Stimulated activated CD4-positive, alpha-beta T cell treated with anti-CD3 and anti-CD28 coated beads, TNF-alpha, amount 100 ng/mL, for 24 hours (primary cell): ENCODE results near the gene C22orf39.
"Not testable (repeated sequence)": the region's sequence is repeated elsewhere in the genome, so short reads cannot be mapped to it uniquely, and the experiment has no call there.

ENCODE experiments used
- DNase-seq, 3 experiments: peaks; one replicate each; pipeline ENCODE4 v3.0.0-alpha.2; 2020; ENCODE audit warnings: low read depth in 3 of 3

The C22orf39 gene

GRCh38 chr22:19453718-19454117, 6.2 kb upstream of the C22orf39 start:
- no peak for DNase-seq

GRCh38 chr22:19451570-19451969, 4.1 kb upstream of the C22orf39 start:
- no peak for DNase-seq

- no peak for DNase-seq
Observed at GRCh38 chr22:19450363-19451175, 3.1 kb upstream of the C22orf39 start.

- DNase-seq, result no peak
Observed at GRCh38 chr22:19449422-19449767, 1.9 kb upstream of the C22orf39 start.

- DNase-seq, result peak in 1 of 3 experiments; percentile 48
Observed at GRCh38 chr22:19448739-19449421, 1.4 kb upstream of the C22orf39 start.

GRCh38 chr22:19448076-19448607, 631 bp upstream of the C22orf39 start:
- DNase-seq, result no peak

GRCh38 chr22:19446603-19447329, 745 bp downstream of the C22orf39 start:
- DNase-seq, result no peak

- not testable (repeated sequence) for DNase-seq
Observed at GRCh38 chr22:19445279-19445982, 2.1 kb downstream of the C22orf39 start.

GRCh38 chr22:19443544-19444211, 3.8 kb downstream of the C22orf39 start:
- DNase-seq, result no peak

GRCh38 chr22:19442166-19442565, 5.3 kb downstream of the C22orf39 start:
- DNase-seq, result no peak

- DNase-seq, result no peak
Observed at GRCh38 chr22:19440411-19441195, 6.9 kb downstream of the C22orf39 start.

GRCh38 chr22:19438298-19438697, 9.2 kb downstream of the C22orf39 start:
- no peak for DNase-seq

GRCh38 chr22:19436444-19437161, 10.9 kb downstream of the C22orf39 start:
- DNase-seq, result not testable (repeated sequence)

- no peak for DNase-seq
Observed at GRCh38 chr22:19434829-19435580, 12.5 kb downstream of the C22orf39 start.

GRCh38 chr22:19434401-19434800, 13.1 kb downstream of the C22orf39 start:
- no peak for DNase-seq

GRCh38 chr22:19432133-19432851, 15.2 kb downstream of the C22orf39 start, which contains the start of gene MRPL40:
TSS of gene MRPL40 (plus strand) at chr22:19432545. CDS start at chr22:19432555, 10 bp downstream.
- DNase-seq, result peak; percentile 80 to 94 (median 88)

- DNase-seq, result peak; percentile 79 to 85 (median 83)
Observed at GRCh38 chr22:19431649-19432132, 15.8 kb downstream of the C22orf39 start, which contains the start of gene HIRA. TSS of gene HIRA (minus strand) at chr22:19431733. CDS start at chr22:19431476, 257 bp downstream.
